GDM1 (cell line): ENCODE results near the gene PLXDC2.

Source experiments
- DNase-seq: peaks from one replicate; lab custom pipeline; 2025; lab: John Stamatoyannopoulos, UW

The PLXDC2 gene

DNA sequence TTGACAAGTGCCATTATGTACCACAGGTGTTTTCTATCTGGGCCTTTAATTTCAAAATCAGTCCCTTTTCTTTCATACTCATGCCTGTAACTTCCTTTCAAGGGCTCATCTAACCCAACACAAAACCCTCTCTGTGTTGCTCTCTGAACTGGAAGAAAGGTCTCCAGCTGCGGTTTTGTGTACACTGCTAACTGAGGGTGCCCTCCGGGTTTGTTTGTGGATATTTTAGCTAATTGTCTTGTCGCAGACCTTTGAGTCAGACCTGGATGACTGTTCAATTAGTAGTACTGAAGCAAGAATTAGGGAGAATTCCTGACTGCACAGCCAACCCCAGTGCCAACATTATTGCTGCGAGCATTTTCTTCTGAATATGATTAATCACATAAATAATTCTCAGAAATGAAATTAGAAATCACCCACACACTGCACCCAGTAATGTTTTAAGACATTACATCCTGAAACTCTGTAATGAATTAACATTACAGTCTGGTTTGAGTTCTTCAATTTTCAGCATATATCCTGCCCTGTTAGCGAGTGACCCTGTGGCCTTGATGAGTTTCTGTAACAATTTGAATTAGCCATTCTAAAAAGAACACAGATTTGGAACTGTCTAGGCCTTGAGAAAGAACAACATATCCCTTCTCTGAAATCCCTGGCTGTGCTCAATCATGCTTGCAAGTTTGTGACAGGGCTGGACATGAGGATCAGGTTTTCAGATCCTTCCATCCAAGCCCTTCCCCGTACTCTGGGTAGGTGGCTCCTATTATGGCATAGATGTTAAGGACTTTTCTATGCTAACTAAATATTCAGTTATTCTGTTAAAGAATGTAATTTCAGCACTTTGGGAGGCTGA lies 460.1 kb downstream of the PLXDC2 start:
- no peak for DNase-seq

DNA sequence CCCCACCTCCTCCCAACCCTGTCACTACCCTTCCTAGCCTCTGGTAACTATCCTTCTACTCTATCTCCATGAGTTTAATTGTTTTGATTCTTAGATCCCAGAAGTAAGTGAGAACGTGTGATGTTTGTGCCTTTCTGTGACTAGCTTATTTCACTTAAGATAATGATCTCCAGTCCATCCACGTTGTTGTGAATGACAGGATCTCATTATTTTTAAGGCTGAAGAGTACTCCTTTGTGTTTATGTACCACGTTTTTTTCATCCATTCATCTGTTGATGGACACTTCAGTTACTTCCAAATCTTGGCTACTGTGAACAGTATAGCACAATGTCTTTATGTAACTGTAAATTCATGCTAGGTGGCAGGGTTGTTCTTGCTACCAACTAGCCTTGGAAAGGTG lies 461.6 kb downstream of the PLXDC2 start:
- no peak for DNase-seq

GRCh38 chr10:20281579-20281978 lies 465.3 kb downstream of the PLXDC2 start:
- DNase-seq, result no peak

- no peak for DNase-seq
Measured at GRCh38 chr10:20287586-20287985, 471.4 kb downstream of the PLXDC2 start.

DNA sequence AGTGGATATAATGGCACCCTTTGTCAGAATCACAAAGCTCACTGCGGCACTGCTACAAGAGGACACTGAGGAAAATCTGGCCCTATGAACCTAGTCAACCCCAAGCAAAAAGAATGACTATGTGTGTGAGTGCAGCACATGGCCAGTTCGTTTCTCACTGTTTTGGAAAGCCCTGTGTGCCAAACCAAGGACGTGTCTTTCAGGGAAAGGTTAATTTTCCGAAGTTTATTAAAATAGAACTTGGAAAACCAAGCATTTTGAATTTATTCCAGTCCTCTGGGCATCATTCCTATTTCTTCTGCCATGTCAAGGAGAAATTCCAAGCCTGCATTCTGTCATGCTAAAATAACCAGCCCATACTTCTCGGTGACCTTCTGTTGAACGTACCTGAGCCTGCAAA lies 471.8 kb downstream of the PLXDC2 start:
- DNase-seq, result no peak

GRCh38 chr10:20289070-20289828 lies 473.0 kb downstream of the PLXDC2 start:
- DNase-seq, result no peak

DNA sequence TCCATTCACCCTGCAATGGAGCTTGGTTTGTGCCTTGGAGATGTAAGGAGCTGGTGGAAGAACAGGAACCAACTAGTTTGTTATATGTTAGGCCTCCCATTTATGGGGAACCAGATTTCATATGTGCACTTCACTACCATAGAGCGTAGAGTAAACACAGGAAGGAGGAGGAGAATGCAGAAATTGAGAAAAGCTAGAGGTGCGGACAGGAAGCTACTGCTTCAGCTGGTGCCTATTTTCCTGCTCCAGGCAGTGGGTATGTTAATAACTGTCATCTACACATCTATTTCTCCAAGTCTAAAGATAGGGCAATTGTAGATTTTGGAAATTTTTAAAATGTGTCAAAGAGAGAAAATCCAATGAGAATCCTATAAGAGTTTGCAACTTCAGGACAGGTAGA lies 482.2 kb downstream of the PLXDC2 start:
- no peak for DNase-seq

DNA sequence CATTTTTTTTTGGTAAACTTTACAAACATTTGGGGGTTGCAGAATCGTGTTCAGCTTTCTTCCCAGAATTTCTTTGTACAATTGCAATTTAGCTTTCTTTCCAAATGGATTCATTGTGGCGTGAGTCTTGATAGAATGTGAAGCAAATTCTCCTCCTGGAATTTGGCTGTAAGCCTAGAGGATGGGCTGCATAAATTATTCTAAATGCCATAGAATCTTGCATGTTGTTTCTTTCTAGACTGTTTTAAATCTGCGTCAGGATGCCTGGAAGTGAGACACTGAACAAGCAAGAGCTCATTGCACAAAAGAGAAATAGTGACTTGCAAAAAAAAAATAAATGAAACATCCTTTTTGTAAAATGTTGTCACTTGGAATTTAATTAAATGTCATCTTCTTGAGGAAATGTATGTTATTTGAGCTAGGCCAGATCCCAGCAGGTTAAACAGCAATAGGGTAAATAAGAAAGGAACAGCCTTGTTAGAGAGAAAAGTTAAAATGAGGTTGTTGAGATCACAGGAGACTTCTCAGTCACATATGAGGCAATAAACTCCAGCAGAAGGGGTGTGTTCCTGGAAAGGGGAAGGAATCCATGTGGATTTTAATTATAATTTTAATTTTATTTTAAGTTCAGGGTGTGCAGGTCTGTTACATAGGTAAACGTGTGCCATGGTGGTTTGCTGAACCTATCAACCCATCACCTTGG lies 483.0 kb downstream of the PLXDC2 start:
- no peak for DNase-seq

GRCh38 chr10:20300735-20301134 lies 484.5 kb downstream of the PLXDC2 start:
- no peak for DNase-seq

DNA sequence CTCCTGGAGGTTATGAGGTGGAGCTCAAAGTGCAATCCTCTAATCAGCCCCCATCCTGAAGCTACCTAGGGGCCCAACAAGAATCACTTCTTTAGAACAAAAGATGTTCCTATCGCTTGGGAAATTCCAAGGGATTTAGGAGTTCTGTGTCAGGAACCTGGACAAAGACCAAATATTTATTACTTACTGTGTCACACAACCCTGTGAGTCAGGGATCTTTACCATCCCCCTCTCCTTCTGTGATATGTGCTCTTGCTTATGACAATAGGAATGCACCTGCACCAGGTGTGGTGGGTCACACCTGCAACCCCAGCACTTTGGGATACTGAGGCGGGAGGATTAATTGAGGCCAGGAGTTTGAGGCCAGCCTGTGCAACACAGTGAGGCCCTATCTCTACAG lies 485.8 kb downstream of the PLXDC2 start:
- DNase-seq, result no peak

GRCh38 chr10:20303453-20304152 lies 487.4 kb downstream of the PLXDC2 start:
- DNase-seq, result no peak

- no peak for DNase-seq
Measured at GRCh38 chr10:20313665-20314064, 497.4 kb downstream of the PLXDC2 start.

- no peak for DNase-seq
Measured at GRCh38 chr10:20314431-20314830, 498.2 kb downstream of the PLXDC2 start.

- DNase-seq, result no peak
Measured at GRCh38 chr10:20327954-20328353, 511.7 kb downstream of the PLXDC2 start.

DNA sequence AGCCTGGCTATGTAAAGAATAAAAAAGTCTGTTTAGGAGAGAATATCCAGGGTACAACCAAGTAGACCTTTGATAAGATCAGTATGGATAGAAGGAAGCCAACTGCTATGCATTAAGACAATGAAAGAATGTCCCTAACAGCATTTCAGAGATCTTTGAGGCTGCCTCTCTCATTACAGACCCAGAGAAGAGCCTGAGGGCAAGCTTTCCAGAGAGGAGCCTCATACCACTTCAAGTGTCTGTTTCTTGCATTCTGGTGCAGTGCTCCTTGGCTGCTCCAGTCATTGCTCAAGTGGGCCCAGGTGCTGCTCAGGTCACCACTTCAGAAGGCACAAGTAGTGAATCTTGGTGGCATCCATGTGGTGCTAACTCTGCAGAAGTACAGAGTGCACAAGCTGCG lies 514.0 kb downstream of the PLXDC2 start:
- DNase-seq, result no peak

- DNase-seq, result no peak
Measured at GRCh38 chr10:20334559-20334958, 518.3 kb downstream of the PLXDC2 start.
